Central memory CD8-positive, alpha-beta T cell (primary cell): ENCODE results near the gene VGLL4.
"Not testable (repeated sequence)": the region's sequence is repeated elsewhere in the genome, so short reads cannot be mapped to it uniquely, and the experiment has no call there.

Experiments used
- ATAC-seq: fragments of 150-1000 bp; cut with Tn5 transposase; replicated peaks from 2 replicates; pipeline ENCODE4 v1.10.0; 2022; ENCODE audit warnings: mild to moderate bottlenecking, moderate FRiP score, moderate number of reproducible peaks; ENCODE audit not compliant: poor library complexity, severe bottlenecking; ENCODE audit errors: extremely low read depth
- DNase-seq, 2 donors: peaks; one replicate each; pipeline ENCODE4 v3.0.0; 2021; ENCODE audit warnings: low spot score in 2 of 2
- H3K27ac Mint-ChIP-seq: one replicate; pipeline ENCODE4 v1.8.0; 2022; ENCODE audit warnings: low read depth, mild to moderate bottlenecking, moderate library complexity, mixed read lengths
- H3K27me3 Mint-ChIP-seq: one replicate; pipeline ENCODE4 v1.8.0; 2022; ENCODE audit warnings: mixed read lengths
- H3K36me3 Mint-ChIP-seq: one replicate; pipeline ENCODE4 v1.8.0; 2022; ENCODE audit warnings: mild to moderate bottlenecking, moderate library complexity, mixed read lengths; ENCODE audit not compliant: insufficient read depth
- H3K4me1 Mint-ChIP-seq: one replicate; pipeline ENCODE4 v1.8.0; 2022; ENCODE audit warnings: mixed read lengths
- H3K4me3 Mint-ChIP-seq: one replicate; pipeline ENCODE4 v1.8.0; 2022; ENCODE audit warnings: mild to moderate bottlenecking, moderate library complexity, mixed read lengths
- H3K9me3 Mint-ChIP-seq: one replicate; pipeline ENCODE4 v1.8.0; 2022; ENCODE audit warnings: mixed read lengths

Gene VGLL4

GRCh38 chr3:11539218-11539617 lies 104.5 kb downstream of the VGLL4 start:
- no peak for DNase-seq
- Mint-ChIP-seq H3K9me3 (no peaks in the 10 kb centered on the region), H3K27me3 (no peaks in the 10 kb centered on the region), H3K36me3 (peaks cover 1% of the 10 kb centered on the region), H3K4me1 (peaks cover 13% of the 10 kb centered on the region), H3K27ac (no peak overlapping the region), H3K4me3 (no peak overlapping the region)
- ATAC-seq: no peak

DNA sequence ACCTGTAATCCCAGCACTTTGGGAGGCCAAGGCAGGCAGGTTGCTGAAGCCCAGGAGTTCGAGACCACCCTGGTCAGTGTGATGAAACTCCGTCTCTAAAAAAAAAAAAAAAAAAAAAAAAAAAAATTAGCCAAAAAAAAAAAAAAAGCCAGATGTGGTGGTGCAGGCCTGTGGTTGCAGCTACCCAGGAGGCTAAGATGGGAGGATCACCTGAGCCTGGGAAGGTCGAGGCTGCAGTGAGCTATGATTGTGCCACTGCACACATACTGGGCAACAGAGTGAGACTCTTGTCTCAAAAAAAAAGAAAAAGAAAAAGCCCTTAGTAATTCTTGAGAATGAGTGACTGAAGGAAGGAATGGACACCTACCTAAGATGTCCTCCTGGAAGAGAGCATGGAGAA lies 105.1 kb downstream of the VGLL4 start:
- no peak for ATAC-seq
- H3K36me3 Mint-ChIP-seq: peaks cover 1% of the 10 kb centered on the region
- H3K9me3 Mint-ChIP-seq: no peaks in the 10 kb centered on the region
- no peaks in the 10 kb centered on the region for H3K27me3 Mint-ChIP-seq
- H3K4me1 Mint-ChIP-seq: peaks cover 13% of the 10 kb centered on the region
- no peak for DNase-seq
- no peak overlapping the region for H3K4me3 Mint-ChIP-seq
- H3K27ac Mint-ChIP-seq: no peak overlapping the region

DNA sequence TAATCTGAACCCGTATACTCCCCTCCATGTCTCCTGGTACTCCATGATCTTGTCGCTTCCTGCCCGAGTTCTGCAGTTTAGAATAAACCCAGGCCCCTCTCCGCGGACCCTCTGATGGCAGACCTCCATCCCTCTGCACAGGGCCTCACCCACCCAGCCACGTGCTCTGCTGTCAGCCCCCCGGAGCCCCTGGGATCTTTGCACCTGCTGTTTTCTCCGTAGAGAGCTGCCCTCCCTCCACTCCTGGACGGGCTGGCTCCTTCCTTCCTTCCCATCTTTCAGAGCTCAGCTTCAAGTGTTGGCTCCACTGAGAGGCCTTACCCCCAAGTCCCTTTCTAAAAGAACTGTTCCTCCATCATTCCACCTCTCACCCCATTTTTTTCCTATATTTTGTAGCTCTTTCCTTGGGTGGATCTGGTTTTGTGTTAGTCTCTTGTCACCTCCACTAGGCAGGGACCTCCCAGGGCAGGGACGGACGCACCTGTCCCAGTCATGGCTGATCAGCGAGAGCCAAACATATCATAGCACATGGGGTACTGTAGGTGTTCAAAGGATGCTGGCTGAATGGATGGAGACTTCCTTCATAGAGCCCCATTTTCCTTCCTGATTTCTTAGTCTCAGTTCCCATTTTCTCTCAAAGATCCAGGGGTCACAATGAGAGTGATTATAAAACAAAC lies 106.6 kb downstream of the VGLL4 start:
- Mint-ChIP-seq H3K4me1 (peaks cover 16% of the 10 kb centered on the region), H3K4me3 (no peak overlapping the region), H3K27ac (no peak overlapping the region), H3K9me3 (no peaks in the 10 kb centered on the region), H3K36me3 (no peaks in the 10 kb centered on the region), H3K27me3 (no peaks in the 10 kb centered on the region)
- no peak for DNase-seq
- ATAC-seq: no peak

- no peaks in the 10 kb centered on the region for H3K9me3 Mint-ChIP-seq
- no peak for DNase-seq
- H3K36me3 Mint-ChIP-seq: no peaks in the 10 kb centered on the region
- no peak overlapping the region for H3K27ac Mint-ChIP-seq
- ATAC-seq: no peak
- H3K4me1 Mint-ChIP-seq: peaks cover 12% of the 10 kb centered on the region
- no peaks in the 10 kb centered on the region for H3K27me3 Mint-ChIP-seq
- H3K4me3 Mint-ChIP-seq: no peak overlapping the region
Measured at GRCh38 chr3:11536132-11536935, 107.4 kb downstream of the VGLL4 start.

GRCh38 chr3:11535243-11535960 lies 108.3 kb downstream of the VGLL4 start:
- no peak overlapping the region for H3K27ac Mint-ChIP-seq
- peaks cover 12% of the 10 kb centered on the region for H3K4me1 Mint-ChIP-seq
- no peaks in the 10 kb centered on the region for H3K36me3 Mint-ChIP-seq
- no peak for DNase-seq
- no peaks in the 10 kb centered on the region for H3K9me3 Mint-ChIP-seq
- no peaks in the 10 kb centered on the region for H3K27me3 Mint-ChIP-seq
- no peak overlapping the region for H3K4me3 Mint-ChIP-seq
- no peak for ATAC-seq

DNA sequence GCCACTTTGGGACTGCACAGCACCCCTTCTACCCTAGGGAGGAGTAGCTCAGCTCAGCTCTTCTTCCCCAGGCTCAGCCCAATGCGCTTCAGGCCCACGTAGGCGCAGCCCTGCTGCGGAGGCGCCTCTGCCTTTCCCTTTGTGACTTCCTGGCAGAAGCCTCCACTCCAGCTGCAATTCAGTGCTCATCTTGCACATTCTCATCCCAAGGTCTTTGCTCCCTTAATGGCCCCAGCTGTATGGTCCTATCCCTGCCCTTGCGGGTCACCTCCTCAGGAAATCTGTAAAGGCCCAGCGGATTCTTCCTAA lies 109.0 kb downstream of the VGLL4 start:
- H3K36me3 Mint-ChIP-seq: no peaks in the 10 kb centered on the region
- H3K4me3 Mint-ChIP-seq: no peak overlapping the region
- no peaks in the 10 kb centered on the region for H3K9me3 Mint-ChIP-seq
- H3K4me1 Mint-ChIP-seq: peaks cover 12% of the 10 kb centered on the region
- no peak overlapping the region for H3K27ac Mint-ChIP-seq
- ATAC-seq (no peak), DNase-seq (no peak)
- no peaks in the 10 kb centered on the region for H3K27me3 Mint-ChIP-seq

- Mint-ChIP-seq H3K4me3 (no peak overlapping the region), H3K9me3 (no peaks in the 10 kb centered on the region), H3K4me1 (peaks cover 12% of the 10 kb centered on the region), H3K36me3 (no peaks in the 10 kb centered on the region), H3K27ac (no peak overlapping the region), H3K27me3 (no peaks in the 10 kb centered on the region)
- DNase-seq (no peak), ATAC-seq (no peak)
Measured at GRCh38 chr3:11534011-11534792, 109.5 kb downstream of the VGLL4 start.

DNA sequence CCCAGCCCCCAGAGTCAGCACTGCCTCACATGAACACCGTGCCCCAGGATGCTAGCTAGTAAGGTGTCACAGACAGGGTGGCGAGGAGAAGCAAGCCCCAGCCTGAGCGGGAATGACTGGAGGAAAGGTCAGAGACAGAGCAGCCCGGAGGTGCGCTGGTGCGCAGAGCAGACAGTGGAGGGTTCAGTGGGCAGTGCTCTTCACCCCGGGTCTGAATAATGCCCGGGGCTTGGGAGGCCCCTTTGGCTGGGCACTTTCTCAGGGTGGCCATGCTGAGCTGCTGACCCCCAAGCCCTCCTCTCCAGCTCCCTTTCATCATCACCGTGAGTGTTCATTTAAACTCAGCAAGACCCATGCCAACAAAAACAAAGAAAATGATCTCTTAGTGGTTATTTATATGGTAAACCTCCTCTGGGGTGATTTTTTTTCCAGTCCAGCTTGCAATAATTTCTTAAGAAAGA lies 110.8 kb downstream of the VGLL4 start:
- ATAC-seq: no peak
- no peak overlapping the region for H3K4me3 Mint-ChIP-seq
- peaks cover 1% of the 10 kb centered on the region for H3K36me3 Mint-ChIP-seq
- H3K27me3 Mint-ChIP-seq: no peaks in the 10 kb centered on the region
- no peaks in the 10 kb centered on the region for H3K9me3 Mint-ChIP-seq
- H3K4me1 Mint-ChIP-seq: peaks cover 12% of the 10 kb centered on the region
- no peak for DNase-seq
- H3K27ac Mint-ChIP-seq: no peak overlapping the region

DNA sequence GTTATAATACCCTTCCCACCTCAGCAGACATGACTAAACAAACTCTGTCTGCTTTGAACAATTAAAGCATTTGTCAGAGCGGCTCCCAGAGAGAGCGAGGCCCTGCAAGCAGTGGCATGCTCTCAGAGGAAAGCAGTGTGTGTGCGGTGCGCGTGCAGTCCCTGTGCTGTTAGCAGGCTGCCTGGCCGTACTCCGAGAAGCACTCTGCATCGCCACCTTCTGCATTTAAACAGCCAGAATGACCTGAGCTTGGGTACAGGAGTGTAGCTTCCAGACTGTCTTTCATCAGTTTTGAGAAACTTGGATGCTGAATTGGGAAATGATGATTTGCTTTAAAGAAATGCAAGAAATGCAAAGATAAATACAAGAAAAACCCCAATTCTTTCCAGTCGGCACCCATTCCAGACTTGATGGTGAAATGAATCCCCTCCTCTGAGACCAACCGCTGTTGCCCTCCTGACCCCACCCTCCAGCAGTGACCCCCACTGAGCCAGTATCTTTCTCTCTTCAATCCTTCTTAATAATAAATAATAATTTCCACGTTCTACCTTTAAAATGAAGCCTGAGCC lies 113.5 kb downstream of the VGLL4 start:
- Mint-ChIP-seq H3K27ac (no peak overlapping the region), H3K27me3 (no peaks in the 10 kb centered on the region), H3K4me3 (no peak overlapping the region), H3K9me3 (no peaks in the 10 kb centered on the region), H3K4me1 (peaks cover 5% of the 10 kb centered on the region), H3K36me3 (peaks cover 1% of the 10 kb centered on the region)
- ATAC-seq: no peak
- no peak for DNase-seq

DNA sequence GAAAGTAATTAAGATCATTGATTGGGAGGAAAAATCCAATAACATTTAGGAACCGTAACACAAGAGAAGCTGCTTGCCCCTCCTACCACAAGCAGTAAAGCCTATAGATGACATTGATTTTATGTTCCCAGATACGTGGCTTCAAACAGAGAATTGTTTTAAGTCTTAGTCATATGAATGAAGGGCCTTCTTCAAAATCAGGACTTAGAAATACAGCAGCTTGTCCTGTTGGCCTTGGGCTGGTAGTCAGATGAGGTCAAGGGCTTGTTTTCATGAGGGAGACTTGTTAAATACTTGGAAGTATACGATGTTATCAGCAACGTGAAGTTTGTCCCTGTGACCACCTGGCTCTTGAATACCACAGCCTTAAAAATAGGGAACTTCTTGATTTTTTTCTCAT lies 114.4 kb downstream of the VGLL4 start:
- H3K9me3 Mint-ChIP-seq: no peaks in the 10 kb centered on the region
- no peak overlapping the region for H3K4me3 Mint-ChIP-seq
- H3K4me1 Mint-ChIP-seq: peaks cover 5% of the 10 kb centered on the region
- no peaks in the 10 kb centered on the region for H3K27me3 Mint-ChIP-seq
- ATAC-seq (no peak), DNase-seq (no peak)
- H3K27ac Mint-ChIP-seq: no peak overlapping the region
- H3K36me3 Mint-ChIP-seq: peaks cover 1% of the 10 kb centered on the region

DNA sequence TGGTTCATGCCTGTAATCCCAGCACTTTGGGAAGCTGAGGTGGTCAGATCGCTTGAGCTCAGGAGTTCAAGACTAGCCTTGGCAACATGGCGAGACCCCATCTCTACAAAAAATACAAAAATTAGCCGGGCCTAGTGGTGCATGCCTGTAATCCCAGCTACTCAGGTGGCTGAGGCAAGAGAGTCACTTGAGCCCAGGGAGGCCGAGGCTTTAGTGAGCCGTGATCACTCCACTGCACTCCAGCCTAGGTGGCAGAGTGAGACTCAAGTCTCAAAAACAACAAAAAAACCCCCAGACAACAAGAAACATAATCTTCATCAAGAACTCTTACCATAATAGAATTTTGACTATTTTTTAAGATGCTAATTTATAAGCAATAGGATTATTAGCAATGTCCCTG lies 117.6 kb downstream of the VGLL4 start:
- H3K4me3 Mint-ChIP-seq, H3K4me1 Mint-ChIP-seq, H3K27ac Mint-ChIP-seq, DNase-seq, H3K36me3 Mint-ChIP-seq, H3K9me3 Mint-ChIP-seq, ATAC-seq, H3K27me3 Mint-ChIP-seq: not testable (repeated sequence)

DNA sequence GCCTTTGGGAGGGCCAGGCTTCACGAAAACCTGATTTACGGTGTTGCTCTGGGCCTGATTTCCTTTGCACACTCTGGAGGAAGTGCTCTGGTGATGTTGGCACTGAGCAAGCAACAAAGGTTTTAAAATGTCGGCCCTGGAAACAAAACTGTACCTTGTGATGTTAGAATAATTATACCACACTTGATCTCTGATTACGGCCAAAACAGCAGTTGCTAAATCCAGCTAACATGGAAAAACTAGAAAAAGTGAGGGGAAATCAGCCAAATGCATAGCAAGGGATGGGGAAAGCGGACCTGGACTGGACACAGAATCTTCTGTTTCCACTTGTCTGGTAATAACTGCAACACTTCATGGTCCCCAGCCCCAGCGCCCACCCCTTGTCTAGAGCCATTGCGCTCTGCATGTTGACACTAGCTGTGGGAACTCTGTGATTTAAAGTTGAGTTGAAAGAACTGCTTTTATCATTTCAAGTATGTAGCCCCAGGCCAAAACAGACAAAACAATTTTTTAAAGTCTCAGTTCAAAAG lies 120.1 kb downstream of the VGLL4 start:
- H3K27ac Mint-ChIP-seq: no peak overlapping the region
- ATAC-seq: no peak
- H3K27me3 Mint-ChIP-seq: no peaks in the 10 kb centered on the region
- H3K36me3 Mint-ChIP-seq: peaks cover 3% of the 10 kb centered on the region
- DNase-seq: no peak
- no peak overlapping the region for H3K4me3 Mint-ChIP-seq
- peaks cover 4% of the 10 kb centered on the region for H3K4me1 Mint-ChIP-seq
- H3K9me3 Mint-ChIP-seq: no peaks in the 10 kb centered on the region
